ENCODE results near the gene SUGT1.

DNA sequence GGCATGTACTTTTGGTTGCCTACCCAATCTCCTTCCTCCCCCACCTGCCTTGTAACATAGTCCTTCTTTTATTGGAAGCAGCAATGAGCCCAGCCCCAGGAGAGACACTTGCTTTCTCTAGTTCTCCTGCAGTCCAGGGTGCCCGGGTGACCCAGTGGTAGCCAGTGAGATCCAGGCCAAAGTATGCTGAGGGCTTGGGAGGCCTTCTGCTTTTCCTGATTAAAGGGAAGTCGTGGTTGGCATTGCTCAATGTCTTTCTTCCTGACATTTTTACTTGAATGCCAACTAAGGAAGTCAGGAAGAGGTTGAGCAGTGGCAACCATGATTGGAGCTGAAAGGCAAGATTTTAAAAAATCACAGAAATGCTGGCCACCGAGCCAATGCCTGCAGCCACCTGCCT, 61.3 kb downstream of the SUGT1 start:
- TF ChIP-seq, protein P1, sequence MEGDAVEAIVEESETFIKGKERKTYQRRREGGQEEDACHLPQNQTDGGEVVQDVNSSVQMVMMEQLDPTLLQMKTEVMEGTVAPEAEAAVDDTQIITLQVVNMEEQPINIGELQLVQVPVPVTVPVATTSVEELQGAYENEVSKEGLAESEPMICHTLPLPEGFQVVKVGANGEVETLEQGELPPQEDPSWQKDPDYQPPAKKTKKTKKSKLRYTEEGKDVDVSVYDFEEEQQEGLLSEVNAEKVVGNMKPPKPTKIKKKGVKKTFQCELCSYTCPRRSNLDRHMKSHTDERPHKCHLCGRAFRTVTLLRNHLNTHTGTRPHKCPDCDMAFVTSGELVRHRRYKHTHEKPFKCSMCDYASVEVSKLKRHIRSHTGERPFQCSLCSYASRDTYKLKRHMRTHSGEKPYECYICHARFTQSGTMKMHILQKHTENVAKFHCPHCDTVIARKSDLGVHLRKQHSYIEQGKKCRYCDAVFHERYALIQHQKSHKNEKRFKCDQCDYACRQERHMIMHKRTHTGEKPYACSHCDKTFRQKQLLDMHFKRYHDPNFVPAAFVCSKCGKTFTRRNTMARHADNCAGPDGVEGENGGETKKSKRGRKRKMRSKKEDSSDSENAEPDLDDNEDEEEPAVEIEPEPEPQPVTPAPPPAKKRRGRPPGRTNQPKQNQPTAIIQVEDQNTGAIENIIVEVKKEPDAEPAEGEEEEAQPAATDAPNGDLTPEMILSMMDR (IDR thresholded peaks at IDR 0.05), result no peak
- TF ChIP-seq POLR2A (IDR thresholded peaks at IDR 0.05), result no peak
- TF ChIP-seq POLR2AphosphoS5 (IDR thresholded peaks at IDR 0.05), result no peak
- no peak for TF ChIP-seq EP300 (IDR thresholded peaks at IDR 0.05; ENCODE audit: low read depth)

Data from transverse colon (tissue), 4 donors.